Fibroblast of pulmonary artery (primary cell): ENCODE data around the gene PWP1.

Experiments
- DNase-seq: peaks from one replicate; pipeline ENCODE4 v3.0.0-alpha.2; 2010; ENCODE audit warnings: low read depth
- H3K4me3 ChIP-seq: replicated peaks from 2 replicates; pipeline ENCODE4 v1.5.1; 2011; ENCODE audit warnings: low read depth, mild to moderate bottlenecking, control low read depth, low read length, moderate library complexity
- TF ChIP-seq, protein P1 (sequence below): IDR thresholded peaks from 2 replicates; pipeline ENCODE4 v1.5.1; 2011; ENCODE audit warnings: mild to moderate bottlenecking, control low read depth, low read length, inconsistent platforms; ENCODE audit errors: missing control alignments

The PWP1 gene

DNA sequence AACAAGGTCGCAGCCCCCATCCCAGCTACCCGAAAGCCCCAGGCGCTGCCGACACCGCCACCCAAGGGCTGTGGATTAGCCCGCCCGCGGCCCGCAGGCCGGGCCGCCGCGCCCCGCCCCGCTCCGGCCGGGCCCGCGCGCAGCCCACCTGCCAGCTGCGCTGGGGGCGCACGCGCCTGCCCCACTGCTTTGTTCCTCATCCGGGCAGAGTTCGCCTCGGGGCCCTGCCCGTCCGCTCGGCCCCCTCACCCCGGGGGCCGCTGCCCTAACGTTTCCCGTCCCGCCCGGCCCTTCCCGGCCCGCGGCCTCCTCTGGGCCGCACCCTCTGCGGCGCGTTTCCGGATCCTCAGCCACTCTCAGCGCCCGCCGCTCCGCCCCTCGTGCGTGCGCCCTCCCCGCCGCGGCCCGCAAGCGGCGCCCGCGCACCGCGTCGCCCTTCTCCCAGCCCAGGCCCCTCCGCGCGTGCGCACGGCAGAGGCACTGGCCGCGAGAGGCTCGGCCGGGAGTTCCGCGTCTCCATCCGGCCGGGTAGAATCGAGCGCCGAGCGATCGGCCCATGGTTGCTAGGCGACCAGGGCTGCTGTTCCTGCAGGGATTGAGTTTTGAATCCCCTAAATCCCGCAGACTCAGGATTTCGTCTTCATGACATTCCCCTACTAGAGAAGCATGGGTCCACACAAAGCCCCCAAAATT lies 75.4 kb downstream of the PWP1 start, which contains the start of gene PRDM4:
Gene PRDM4 (minus strand): TSS at position 329 of the 693 bp plus-strand sequence. CDS start 622 bp downstream, outside the sequence.
- peak within 1 kb of the TSS; percentile 84 for H3K4me3 ChIP-seq
- TF ChIP-seq, protein P1, sequence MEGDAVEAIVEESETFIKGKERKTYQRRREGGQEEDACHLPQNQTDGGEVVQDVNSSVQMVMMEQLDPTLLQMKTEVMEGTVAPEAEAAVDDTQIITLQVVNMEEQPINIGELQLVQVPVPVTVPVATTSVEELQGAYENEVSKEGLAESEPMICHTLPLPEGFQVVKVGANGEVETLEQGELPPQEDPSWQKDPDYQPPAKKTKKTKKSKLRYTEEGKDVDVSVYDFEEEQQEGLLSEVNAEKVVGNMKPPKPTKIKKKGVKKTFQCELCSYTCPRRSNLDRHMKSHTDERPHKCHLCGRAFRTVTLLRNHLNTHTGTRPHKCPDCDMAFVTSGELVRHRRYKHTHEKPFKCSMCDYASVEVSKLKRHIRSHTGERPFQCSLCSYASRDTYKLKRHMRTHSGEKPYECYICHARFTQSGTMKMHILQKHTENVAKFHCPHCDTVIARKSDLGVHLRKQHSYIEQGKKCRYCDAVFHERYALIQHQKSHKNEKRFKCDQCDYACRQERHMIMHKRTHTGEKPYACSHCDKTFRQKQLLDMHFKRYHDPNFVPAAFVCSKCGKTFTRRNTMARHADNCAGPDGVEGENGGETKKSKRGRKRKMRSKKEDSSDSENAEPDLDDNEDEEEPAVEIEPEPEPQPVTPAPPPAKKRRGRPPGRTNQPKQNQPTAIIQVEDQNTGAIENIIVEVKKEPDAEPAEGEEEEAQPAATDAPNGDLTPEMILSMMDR = no peak
- DNase-seq = peak; percentile 95

DNA sequence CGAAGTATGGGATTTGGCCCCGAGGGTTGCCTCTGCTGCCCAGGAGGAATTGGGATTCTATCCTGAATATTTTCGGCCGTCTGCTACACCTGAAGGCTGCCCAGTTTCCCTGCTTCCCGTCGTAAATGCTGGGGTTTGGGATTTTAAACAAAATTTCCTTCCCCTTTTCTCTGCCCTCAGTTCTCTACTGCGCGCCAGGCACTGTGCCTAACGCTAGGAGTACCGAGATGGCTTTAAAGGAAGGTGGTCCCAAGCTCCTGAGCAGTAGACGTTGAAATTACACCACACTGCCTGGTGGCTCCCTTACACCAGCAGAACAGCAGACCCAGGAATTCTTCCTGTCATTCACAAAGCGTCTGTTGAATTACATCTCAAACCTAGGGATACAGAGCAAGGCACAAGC lies 75.9 kb downstream of the PWP1 start:
- DNase-seq = no peak
- TF ChIP-seq, protein P1 = no peak

More for the DNA sequence above, 75.9 kb downstream of the PWP1 start:
- H3K4me3 ChIP-seq = peak overlapping the region; percentile 76
